SHP77 treated with DMSO at 0.1 percent for 48 hours (cell line): ENCODE measurements around the gene NFILZ.

Experiments
- DNase-seq: peaks from one replicate; lab custom pipeline; 2025; lab: John Stamatoyannopoulos, UW

Gene NFILZ

DNA sequence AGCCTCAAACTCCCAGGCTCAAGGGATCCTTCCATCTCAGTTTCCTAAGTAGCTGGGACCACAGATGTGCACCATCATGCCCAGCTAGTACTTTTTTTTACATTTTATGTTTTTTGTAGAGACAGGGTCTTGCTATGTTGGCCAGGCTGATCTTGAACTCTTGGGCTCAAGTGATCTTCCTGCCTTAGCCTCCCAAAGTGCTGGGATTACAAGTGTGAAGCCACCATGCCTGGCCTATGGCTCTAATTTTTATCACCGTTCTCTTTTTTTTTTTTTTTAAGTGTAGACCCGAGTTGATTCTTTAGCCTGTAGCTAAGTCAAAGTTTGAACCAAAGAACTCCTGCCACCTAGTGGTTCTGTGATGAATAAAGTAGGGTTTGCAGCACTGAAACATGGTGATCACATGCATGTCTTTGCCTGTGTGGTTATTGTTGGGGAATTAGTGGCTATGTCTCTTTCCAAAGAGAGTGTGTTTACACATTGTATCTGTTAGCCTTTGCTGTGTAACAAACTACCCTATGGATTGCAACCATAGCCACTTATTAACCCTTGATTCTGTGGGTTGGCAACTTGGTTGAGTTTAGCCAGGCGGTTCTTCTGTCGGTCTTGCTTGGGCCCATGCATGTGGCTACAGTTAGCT lies 11.6 kb downstream of the NFILZ start:
- no peak for DNase-seq

- DNase-seq: no peak
These were observed 12.1 kb downstream of the NFILZ start for GRCh38 chr19:8642561-8642960.

DNA sequence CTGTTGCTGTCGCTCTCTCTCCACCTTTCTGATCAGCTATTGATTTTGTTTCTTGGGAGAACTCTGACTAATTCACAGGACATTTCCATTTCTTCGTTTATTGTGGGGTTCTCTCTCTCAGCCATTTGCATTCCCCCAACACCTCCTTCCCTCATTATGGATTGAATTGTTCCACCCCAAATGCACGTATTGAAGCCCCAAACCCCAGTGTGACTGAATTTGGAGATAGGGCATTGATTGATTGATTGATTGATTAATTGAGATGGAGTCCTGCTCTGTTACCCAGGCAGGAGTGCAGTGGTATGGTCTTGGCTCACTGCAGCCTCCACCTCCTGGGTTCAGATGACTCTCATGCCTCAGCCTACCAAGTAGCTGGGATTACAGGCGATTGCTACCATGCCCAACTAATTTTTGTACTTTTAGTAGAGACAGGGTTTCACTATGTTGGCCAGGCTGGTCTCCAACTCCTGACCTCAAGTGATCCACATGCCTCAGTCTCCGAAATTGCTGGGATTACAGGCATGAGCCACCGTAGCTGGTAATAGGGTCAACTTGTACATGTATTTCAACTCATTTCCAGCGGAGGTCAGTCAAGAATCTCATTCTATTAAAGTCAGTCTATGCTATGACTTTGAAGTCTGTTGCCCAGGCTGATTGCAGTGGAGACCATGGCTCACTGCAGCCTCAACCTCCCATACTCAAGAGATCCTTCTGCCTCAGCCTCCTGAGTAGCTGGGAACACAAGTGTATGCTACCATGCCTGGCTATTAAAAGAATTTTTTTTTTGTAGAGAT lies 13.6 kb downstream of the NFILZ start:
- DNase-seq: no peak

GRCh38 chr19:8648240-8648639 lies 17.8 kb downstream of the NFILZ start:
- no peak for DNase-seq

GRCh38 chr19:8654591-8655339 lies 24.3 kb downstream of the NFILZ start:
- DNase-seq: peak; percentile 58

DNA sequence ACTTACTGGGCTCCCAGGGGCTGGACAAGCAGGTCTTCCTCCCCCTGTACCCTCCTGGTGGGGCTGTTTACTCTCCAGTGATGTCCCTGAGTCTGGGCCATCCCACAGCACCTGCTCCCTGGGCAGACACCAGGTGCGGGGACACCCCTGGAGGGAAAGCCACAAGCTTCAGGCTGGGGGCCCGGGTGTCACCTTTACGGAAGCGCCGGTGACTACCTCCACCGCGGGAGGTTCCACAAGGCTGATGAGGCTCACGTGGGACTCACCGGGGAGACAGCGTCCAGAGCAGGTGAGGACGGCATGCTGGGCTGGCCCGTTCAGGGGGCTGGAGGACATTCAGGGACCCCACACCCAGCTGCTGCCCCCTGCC lies 24.9 kb downstream of the NFILZ start:
- peak; percentile 38 for DNase-seq

GRCh38 chr19:8657869-8658268 lies 27.4 kb downstream of the NFILZ start:
- DNase-seq: no peak

DNA sequence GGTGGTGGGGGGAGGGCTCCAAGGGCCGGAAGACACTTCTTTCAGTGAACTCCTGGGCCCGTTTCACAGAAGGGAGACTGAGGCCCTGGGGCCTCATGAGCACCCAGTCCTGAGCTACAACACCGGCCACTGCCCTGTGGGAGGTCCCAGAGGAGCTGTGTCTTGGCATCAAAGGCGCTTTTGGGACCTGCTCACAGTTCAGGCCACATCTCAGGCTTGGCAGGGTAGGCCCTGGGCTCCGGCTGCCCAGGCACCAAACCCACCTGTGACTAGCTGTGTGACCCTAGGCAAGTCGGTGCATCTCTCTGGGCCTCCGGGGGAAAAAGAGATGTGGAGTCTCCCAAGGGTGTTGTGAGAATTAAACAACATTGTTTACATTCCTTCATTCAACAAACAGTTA lies 29.5 kb downstream of the NFILZ start:
- DNase-seq: no peak

DNA sequence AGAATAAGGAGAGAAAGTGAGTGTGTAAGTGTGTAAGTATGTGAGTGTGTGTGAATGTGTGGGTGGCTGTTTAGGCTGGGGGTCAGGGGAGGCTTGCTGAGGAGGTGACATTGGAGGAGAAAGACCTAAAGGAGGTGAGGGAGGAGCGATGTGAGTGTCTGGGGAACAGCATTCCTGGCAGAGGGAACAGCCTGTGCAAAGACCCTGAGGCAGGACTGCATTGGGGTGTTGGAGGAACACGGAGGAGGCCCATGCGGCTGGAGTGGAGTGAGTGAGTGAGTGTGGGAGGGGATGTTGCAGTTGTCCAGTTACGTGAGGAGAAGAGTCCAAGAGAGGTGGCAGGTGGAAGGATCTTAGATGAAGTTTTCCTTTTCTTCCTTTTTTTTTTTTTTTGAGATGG lies 31.8 kb downstream of the NFILZ start:
- no peak for DNase-seq

GRCh38 chr19:8663920-8664670 lies 33.7 kb downstream of the NFILZ start:
- no peak for DNase-seq

DNA sequence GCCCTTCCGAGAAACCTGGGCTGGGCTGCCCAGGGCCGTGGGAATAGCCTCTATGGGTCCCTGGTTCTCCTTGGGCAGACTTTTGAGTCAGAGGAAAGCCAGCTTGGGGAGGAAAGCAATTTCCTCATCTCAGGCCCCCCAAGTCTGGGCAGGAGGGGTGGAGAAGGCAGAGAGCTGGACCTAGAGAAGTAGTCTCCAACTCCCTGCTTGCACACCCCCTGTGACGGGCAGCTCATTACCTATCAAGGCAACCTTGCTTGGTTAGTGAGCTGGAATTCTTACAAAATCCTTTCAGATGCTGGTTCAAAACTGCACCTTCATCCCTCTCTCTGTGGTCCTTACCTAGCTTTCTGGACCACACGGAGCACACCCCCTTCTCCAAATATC lies 34.2 kb downstream of the NFILZ start:
- DNase-seq: no peak

DNA sequence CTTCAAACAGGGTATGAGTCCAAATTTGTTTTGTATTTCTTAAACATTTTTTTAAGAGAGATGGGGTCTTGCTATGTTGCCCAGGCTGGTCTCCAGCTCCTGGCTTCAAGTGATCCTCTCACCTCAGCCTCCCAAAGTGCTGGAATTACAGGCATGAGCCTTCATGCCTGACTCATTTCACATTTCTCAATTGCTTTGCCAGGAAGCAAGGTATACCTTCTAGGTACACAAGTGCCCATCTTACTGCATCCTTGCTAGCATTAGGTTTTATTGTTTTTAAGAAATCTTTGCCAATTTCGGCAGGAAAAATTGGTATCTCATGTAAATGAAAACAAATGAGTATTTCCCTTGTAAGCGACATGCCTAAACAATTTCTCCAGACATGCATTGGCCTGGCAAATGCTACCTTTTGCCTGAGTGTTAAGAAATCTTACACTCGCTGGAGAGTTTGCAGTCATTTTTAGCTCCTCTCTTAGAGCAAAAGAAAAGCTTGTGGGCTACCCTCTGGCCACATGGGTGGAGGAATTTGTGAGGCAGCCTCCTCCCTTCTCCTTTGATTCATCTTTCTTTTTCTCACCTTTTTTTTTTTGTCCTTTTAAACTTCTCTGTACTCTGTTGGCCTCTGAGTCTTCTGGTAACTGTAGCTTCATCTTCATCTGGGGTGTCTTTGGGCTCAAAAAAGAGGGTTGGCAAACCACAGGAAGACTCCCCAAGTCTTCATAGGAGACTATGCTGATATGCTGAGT lies 35.2 kb downstream of the NFILZ start:
- no peak for DNase-seq

GRCh38 chr19:8666814-8667405 lies 36.5 kb downstream of the NFILZ start:
- no peak for DNase-seq

DNA sequence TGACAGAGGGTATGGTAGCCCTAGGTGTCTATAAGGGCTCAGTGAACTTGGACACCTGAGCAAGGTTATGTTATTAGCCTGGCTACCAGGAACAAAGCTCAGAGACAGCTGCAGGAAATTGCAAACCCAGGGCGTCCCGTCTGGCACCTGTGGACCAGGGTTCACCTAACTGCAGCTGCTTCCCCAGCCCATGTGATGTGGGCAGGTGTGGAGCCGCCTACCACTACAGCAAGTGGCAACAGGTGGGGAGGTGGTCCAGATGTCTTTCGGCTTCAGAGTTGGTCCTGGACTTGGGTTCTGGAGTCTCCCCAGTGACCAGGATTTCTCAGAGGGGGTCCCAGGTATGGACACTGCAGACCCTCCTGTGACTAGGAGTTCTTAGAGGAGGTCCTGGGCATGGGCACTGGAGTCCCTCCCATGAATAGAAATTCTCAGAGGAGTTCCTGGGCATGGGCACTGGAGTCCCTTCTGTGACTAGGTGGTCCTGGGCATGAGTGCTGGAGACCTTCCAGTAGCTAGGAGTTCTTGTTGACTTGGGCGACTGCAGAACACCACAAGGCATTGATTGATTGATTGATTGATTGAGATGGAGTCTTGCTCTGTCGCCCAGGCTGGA lies 43.0 kb downstream of the NFILZ start:
- no peak for DNase-seq

DNA sequence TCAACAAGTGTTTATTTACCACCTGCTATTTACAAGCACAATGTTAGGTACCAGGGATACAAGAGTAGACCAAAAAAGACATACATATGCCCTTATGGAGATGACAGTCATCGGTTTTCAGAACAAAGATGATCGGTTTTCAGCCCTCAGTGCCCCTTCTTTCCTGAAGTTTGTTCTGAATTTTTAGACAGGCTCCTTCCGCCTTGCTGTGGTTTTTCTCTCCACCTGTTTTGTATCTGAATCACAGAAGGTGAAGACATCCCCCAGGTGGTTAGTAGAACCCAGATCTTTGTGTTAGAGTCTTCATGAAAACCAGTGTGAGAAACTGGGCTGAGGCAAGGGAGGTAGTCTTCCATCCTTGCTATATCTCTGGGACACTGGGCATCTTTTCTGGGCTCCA lies 44.6 kb downstream of the NFILZ start:
- DNase-seq: no peak

GRCh38 chr19:8678244-8678807 lies 47.9 kb downstream of the NFILZ start:
- DNase-seq: no peak
